Prostate gland (tissue), 2 donors: ENCODE data around the gene TOP1.

ENCODE experiments used
- POLR2AphosphoS5 ChIP-seq: sonication (generic); formaldehyde crosslinking; IDR thresholded peaks from one replicate; pipeline ENCODE4 v1.6.1; 2017; ENCODE audit warnings: antibody characterized with exemption
- TF ChIP-seq, protein P1 (sequence below), 4 experiments: fragments of 200-600 bp in 2 of 4; fragments of 450-650 bp in 2 of 4; sonication (generic) in 2 of 4; IDR thresholded peaks; 1 replicate in 3 of 4; 2 replicates in 1 of 4; pipeline ENCODE4 v1.5.1; 2016 to 2019; ENCODE audit warnings: antibody characterized with exemption in 4 of 4, mild to moderate bottlenecking in 2 of 4, moderate library complexity in 2 of 4

DNA sequence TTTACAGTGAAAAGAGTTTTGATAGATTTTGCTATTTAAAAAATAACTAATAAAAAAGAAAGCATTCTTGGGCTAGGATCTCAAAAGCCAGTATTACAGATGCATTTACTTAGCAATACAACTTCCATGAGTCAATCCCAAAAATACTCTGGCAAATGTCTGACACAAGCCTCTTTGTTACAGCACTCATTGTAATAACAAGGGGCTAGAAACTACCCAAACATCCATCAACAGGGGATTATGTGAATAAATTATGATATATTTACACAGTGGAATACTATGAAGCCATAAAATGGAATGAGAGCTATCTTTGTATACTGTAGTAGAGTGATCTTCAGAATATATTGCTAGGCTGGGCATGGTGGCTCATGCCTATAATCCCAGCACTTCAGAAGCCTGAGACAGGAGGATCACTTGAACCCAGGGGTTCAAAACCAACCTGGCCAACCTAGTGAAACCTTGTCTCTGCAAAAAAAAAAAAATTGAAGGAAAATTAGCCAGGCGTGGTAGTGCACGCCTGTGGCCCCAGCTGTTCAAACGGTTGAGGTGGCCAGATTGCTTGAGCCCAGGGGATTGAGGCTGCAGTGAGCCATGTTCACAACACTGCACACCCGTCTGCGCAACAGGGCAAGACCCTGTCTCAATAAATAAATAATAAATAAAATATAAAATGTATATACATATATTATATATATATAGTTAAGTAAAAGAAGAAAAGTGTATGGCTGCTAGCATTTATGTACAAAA is 34.7 kb upstream of the TOP1 start:
- TF ChIP-seq, protein P1, sequence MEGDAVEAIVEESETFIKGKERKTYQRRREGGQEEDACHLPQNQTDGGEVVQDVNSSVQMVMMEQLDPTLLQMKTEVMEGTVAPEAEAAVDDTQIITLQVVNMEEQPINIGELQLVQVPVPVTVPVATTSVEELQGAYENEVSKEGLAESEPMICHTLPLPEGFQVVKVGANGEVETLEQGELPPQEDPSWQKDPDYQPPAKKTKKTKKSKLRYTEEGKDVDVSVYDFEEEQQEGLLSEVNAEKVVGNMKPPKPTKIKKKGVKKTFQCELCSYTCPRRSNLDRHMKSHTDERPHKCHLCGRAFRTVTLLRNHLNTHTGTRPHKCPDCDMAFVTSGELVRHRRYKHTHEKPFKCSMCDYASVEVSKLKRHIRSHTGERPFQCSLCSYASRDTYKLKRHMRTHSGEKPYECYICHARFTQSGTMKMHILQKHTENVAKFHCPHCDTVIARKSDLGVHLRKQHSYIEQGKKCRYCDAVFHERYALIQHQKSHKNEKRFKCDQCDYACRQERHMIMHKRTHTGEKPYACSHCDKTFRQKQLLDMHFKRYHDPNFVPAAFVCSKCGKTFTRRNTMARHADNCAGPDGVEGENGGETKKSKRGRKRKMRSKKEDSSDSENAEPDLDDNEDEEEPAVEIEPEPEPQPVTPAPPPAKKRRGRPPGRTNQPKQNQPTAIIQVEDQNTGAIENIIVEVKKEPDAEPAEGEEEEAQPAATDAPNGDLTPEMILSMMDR (IDR thresholded peaks at IDR 0.05), result no peak
- TF ChIP-seq POLR2AphosphoS5, result no peak
